OCI-LY1 (cell line): Measurements from ENCODE around the gene CARD11.

Experiments
- H2AFZ ChIP-seq: fragments of 200-600 bp; sonication (generic), shearing (Covaris generic); 2 replicates; pipeline ENCODE4 v1.6.0; 2014; ENCODE audit warnings: antibody characterized with exemption, mild to moderate bottlenecking, low read length
- H3F3A ChIP-seq: fragments of 200-600 bp; sonication (generic), shearing (Covaris generic); 2 replicates; pipeline ENCODE4 v1.6.0; 2014; ENCODE audit warnings: mild to moderate bottlenecking, antibody characterized with exemption, low read length, moderate library complexity; ENCODE audit not compliant: insufficient read depth
- H3K27ac ChIP-seq: fragments of 200-600 bp; sonication (generic); 2 replicates; pipeline ENCODE4 v1.5.1; 2014; ENCODE audit warnings: low read length, mixed run types, mild to moderate bottlenecking, low read depth; ENCODE audit not compliant: poor library complexity, severe bottlenecking
- H3K27me3 ChIP-seq: fragments of 200-600 bp; sonication (generic); 2 replicates; pipeline ENCODE4 v1.6.0; 2014; ENCODE audit warnings: antibody characterized with exemption, mild to moderate bottlenecking, low read length, moderate library complexity; ENCODE audit not compliant: insufficient read depth
- H3K36me3 ChIP-seq: fragments of 200-600 bp; sonication (generic); 2 replicates; pipeline ENCODE4 v1.6.1; 2014; ENCODE audit warnings: mild to moderate bottlenecking, antibody characterized with exemption, low read length, moderate library complexity, mixed read lengths; ENCODE audit not compliant: insufficient read depth
- H3K4me1 ChIP-seq: fragments of 200-600 bp; sonication (generic); 2 replicates; pipeline ENCODE4 v1.5.1; 2014; ENCODE audit warnings: mild to moderate bottlenecking, low read length, moderate library complexity; ENCODE audit not compliant: insufficient read depth, severe bottlenecking
- H3K4me2 ChIP-seq: fragments of 200-600 bp; sonication (generic), shearing (Covaris generic); 2 replicates; pipeline ENCODE4 v1.6.1; 2014; ENCODE audit warnings: low read length
- H3K4me3 ChIP-seq: fragments of 200-600 bp; sonication (generic); 2 replicates; pipeline ENCODE4 v1.5.1; 2014; ENCODE audit warnings: low read length, low read depth, mild to moderate bottlenecking, mixed read lengths; ENCODE audit not compliant: poor library complexity, severe bottlenecking
- H3K79me2 ChIP-seq: fragments of 200-600 bp; shearing (Covaris generic); 2 replicates; pipeline ENCODE4 v1.6.1; 2016; ENCODE audit warnings: mixed run types, low read length, mixed read lengths; ENCODE audit not compliant: insufficient read depth
- H3K9ac ChIP-seq: fragments of 200-600 bp; sonication (generic), shearing (Covaris generic); 2 replicates; pipeline ENCODE4 v1.6.1; 2014; ENCODE audit warnings: mild to moderate bottlenecking, low read length, mixed read lengths
- H3K9me2 ChIP-seq: fragments of 200-600 bp; sonication (generic), shearing (Covaris generic); 2 replicates; pipeline ENCODE4 v1.6.1; 2014; ENCODE audit warnings: low read depth, mild to moderate bottlenecking, low read length, mixed read lengths
- H3K9me3 ChIP-seq: fragments of 200-600 bp; shearing (Covaris generic); 2 replicates; pipeline ENCODE4 v1.6.1; 2014; ENCODE audit warnings: low read length, mixed read lengths
- H4K20me1 ChIP-seq: fragments of 200-600 bp; sonication (generic), shearing (Covaris generic); 2 replicates; pipeline ENCODE4 v1.6.0; 2016; ENCODE audit warnings: mild to moderate bottlenecking, low read length; ENCODE audit not compliant: insufficient read depth
- EZH2 ChIP-seq: fragments of 200-600 bp; sonication (generic), shearing (Covaris generic); IDR thresholded peaks from 2 replicates; pipeline ENCODE4 v1.8.0; 2017; ENCODE audit warnings: borderline replicate concordance, mixed run types, mild to moderate bottlenecking, antibody characterized with exemption, low read length, moderate library complexity, mixed read lengths
- TF ChIP-seq, protein P1 (sequence below): fragments of 200-600 bp; sonication (generic), shearing (Covaris generic); IDR thresholded peaks from 2 replicates; pipeline ENCODE4 v1.5.1; 2017; ENCODE audit warnings: mild to moderate bottlenecking, antibody characterized with exemption, low read length, moderate library complexity, mixed read lengths

CARD11 gene

DNA sequence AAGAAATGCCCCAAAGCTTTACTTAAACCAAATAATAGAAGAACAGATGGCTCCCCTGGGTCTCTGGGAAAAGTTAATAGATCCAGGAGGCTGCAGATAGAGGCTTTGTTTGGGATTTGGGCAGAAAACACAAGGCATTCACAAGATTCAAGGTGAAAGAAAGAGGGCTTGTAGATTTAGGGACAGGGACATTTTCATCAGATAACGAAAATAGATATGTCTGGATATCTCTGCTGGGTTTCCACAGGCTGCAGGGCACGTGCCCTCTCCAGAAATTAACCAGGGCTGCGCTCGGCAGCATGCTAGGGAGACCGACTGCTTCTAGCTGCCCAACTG, 14.9 kb downstream of the CARD11 start:
- Histone ChIP-seq H3K9ac (no peak overlapping the region), H3K4me1 (no peaks in the 10 kb centered on the region), H3K4me3 (no peak overlapping the region), H3K4me2 (no peak overlapping the region), H3K27me3 (no peaks in the 10 kb centered on the region), H3F3A (no peaks in the 10 kb centered on the region), H3K36me3 (peaks cover 25% of the 10 kb centered on the region), H2AFZ (no peak overlapping the region), H3K79me2 (no peaks in the 10 kb centered on the region), H4K20me1 (no peaks in the 10 kb centered on the region), H3K9me3 (peaks cover 8% of the 10 kb centered on the region; the same call in 1 of the 2 replicates), H3K27ac (no peak overlapping the region), H3K9me2 (no peaks in the 10 kb centered on the region)
- no peak for TF ChIP-seq EZH2
- TF ChIP-seq, protein P1, sequence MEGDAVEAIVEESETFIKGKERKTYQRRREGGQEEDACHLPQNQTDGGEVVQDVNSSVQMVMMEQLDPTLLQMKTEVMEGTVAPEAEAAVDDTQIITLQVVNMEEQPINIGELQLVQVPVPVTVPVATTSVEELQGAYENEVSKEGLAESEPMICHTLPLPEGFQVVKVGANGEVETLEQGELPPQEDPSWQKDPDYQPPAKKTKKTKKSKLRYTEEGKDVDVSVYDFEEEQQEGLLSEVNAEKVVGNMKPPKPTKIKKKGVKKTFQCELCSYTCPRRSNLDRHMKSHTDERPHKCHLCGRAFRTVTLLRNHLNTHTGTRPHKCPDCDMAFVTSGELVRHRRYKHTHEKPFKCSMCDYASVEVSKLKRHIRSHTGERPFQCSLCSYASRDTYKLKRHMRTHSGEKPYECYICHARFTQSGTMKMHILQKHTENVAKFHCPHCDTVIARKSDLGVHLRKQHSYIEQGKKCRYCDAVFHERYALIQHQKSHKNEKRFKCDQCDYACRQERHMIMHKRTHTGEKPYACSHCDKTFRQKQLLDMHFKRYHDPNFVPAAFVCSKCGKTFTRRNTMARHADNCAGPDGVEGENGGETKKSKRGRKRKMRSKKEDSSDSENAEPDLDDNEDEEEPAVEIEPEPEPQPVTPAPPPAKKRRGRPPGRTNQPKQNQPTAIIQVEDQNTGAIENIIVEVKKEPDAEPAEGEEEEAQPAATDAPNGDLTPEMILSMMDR: no peak

DNA sequence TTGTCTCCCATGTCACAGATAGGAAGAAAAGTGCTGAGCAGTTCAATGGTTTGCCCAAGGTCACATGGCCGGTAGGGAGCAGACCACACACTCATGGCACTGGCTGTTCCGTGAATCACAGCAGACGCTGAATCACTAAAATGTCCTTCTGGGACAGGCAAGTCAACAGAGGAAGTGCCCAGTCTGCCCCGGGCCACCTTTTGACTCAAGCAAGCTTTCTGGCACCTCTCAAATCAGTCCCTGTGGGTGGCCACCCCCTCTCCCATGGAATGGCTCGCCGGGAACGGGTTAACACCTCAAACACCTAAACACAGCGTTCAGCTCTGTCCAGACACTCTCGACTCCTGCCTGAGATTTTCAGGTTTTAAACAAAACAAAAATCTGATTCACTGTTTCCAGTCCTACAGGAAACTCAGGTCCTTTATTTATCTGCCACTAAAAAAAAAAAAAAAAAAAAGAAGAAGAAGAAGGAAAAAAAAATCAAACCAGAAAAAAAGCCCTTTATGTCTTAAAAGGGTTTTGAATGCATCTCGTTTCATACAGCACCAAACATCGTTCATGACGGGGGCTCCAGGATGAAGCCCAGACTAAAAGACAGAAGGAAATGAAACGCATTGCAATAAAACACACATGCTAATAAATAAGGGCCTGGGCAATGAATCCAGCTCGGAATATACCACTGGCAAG, 15.5 kb downstream of the CARD11 start:
- Histone ChIP-seq H3K79me2 (no peaks in the 10 kb centered on the region), H3K4me3 (no peak overlapping the region), H3K9ac (no peak overlapping the region), H3K4me1 (no peaks in the 10 kb centered on the region), H3K9me3 (peaks cover 9% of the 10 kb centered on the region; the same call in 1 of the 2 replicates), H4K20me1 (no peaks in the 10 kb centered on the region), H3K4me2 (no peak overlapping the region), H3F3A (no peaks in the 10 kb centered on the region), H3K27me3 (no peaks in the 10 kb centered on the region), H3K9me2 (no peaks in the 10 kb centered on the region), H3K27ac (no peak overlapping the region), H3K36me3 (peaks cover 27% of the 10 kb centered on the region), H2AFZ (no peak overlapping the region)
- no peak for TF ChIP-seq EZH2
- TF ChIP-seq, protein P1: no peak

DNA sequence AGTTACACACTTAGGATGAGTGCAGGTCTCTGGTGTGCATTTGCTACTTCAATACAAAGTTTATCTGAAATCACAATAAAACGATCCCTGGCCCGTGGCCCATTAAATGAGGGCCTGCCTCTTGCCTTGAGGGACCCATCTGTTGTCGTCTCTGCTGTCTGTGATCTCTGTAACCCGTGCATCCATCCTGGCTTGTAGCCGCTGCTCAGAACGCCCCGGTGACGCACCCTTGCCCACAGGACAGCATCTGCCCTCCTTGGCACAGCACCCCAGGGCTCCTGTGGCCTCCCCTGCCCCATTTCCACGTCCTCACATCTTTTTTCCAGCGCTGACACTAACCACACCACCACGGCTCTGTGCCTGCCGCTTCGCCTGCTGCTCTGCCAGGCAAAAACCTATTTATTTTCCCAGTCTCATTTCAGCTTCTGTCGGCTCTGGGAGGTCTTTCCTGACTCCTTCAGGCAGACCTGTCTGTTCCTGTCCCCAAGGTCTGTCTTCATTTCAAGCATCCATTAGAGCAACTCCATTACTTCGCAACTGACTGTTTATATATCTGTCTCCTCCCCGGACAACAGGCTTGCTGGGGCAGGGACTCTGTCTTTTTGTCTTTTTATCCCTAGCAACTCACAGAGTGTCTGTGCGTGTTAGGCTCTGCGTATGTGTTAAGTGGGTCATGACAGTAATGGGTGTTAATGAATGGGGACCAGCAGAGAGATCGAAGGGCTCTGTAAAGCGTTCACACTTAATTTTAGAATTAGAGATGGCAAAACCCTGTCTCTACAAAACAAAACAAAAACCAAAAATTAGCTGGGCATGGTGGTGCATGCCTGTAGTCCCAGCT, 16.4 kb downstream of the CARD11 start:
- no peak for TF ChIP-seq EZH2
- TF ChIP-seq, protein P1: no peak

More for the DNA sequence above, 16.4 kb downstream of the CARD11 start:
- H3K4me2 ChIP-seq: no peak overlapping the region
- no peaks in the 10 kb centered on the region for H3K4me1 ChIP-seq
- peaks cover 3% of the 10 kb centered on the region; the same call in 1 of the 2 replicates for H3K79me2 ChIP-seq
- H3K27ac ChIP-seq: no peak overlapping the region
- H3K9ac ChIP-seq: no peak overlapping the region
- H3F3A ChIP-seq: no peaks in the 10 kb centered on the region
- H4K20me1 ChIP-seq: no peaks in the 10 kb centered on the region
- H3K36me3 ChIP-seq: peaks cover 33% of the 10 kb centered on the region
- H2AFZ ChIP-seq: no peak overlapping the region
- H3K27me3 ChIP-seq: no peaks in the 10 kb centered on the region
- H3K9me3 ChIP-seq: peaks cover 15% of the 10 kb centered on the region; the same call in 1 of the 2 replicates
- no peaks in the 10 kb centered on the region for H3K9me2 ChIP-seq
- H3K4me3 ChIP-seq: no peak overlapping the region
